Measurements from ENCODE around the gene WSB1. TPM values are rescaled to one million over a fixed set of nuclear protein-coding genes. Genes with fewer than 3 reads are reported as not detected.
"Not testable (repeated sequence)": the region's sequence is repeated elsewhere in the genome, so short reads cannot be mapped to it uniquely, and the experiment has no call there.

WSB1 gene
- total RNA-seq, 1 donor from 2014 or later, result 633 TPM

- H3K27me3 Mint-ChIP-seq (ENCODE audit: unreplicated experiment), result peaks cover 10% of the 10 kb centered on the region
These were observed 46.6 kb upstream of the WSB1 start for GRCh38 chr17:27247071-27247957.

GRCh38 chr17:27247958-27248342 lies 46.0 kb upstream of the WSB1 start:
- no peak for TF ChIP-seq CTCF (IDR thresholded peaks at IDR 0.05; ENCODE audit: partially characterized antibody, unreplicated experiment)
- peaks cover 12% of the 10 kb centered on the region for H3K9me3 Mint-ChIP-seq (ENCODE audit: unreplicated experiment)
- no peak overlapping the region for H3K4me3 Mint-ChIP-seq (ENCODE audit: unreplicated experiment)
- no peak overlapping the region for H3K27ac Mint-ChIP-seq (ENCODE audit: unreplicated experiment)
- peaks cover 7% of the 10 kb centered on the region for H3K27me3 Mint-ChIP-seq (ENCODE audit: unreplicated experiment)
- H3K4me1 Mint-ChIP-seq (ENCODE audit: low read depth, unreplicated experiment), result peaks cover 12% of the 10 kb centered on the region
- peaks cover 4% of the 10 kb centered on the region for H3K36me3 Mint-ChIP-seq (ENCODE audit: unreplicated experiment)
- no peak for DNase-seq

More at GRCh38 chr17:27247071-27247957, 46.6 kb upstream of the WSB1 start:
- no peak for DNase-seq
- peaks cover 4% of the 10 kb centered on the region for H3K36me3 Mint-ChIP-seq (ENCODE audit: unreplicated experiment)
- peaks cover 12% of the 10 kb centered on the region for H3K9me3 Mint-ChIP-seq (ENCODE audit: unreplicated experiment)
- no peak overlapping the region for H3K4me3 Mint-ChIP-seq (ENCODE audit: unreplicated experiment)
- no peak overlapping the region for H3K27ac Mint-ChIP-seq (ENCODE audit: unreplicated experiment)
- H3K4me1 Mint-ChIP-seq (ENCODE audit: low read depth, unreplicated experiment), result peaks cover 12% of the 10 kb centered on the region
- TF ChIP-seq CTCF (IDR thresholded peaks at IDR 0.05; ENCODE audit: partially characterized antibody, unreplicated experiment), result no peak

- H3K4me3 Mint-ChIP-seq (ENCODE audit: unreplicated experiment); H3K27ac Mint-ChIP-seq (ENCODE audit: unreplicated experiment); H3K36me3 Mint-ChIP-seq (ENCODE audit: unreplicated experiment); DNase-seq; H3K9me3 Mint-ChIP-seq (ENCODE audit: unreplicated experiment); H3K27me3 Mint-ChIP-seq (ENCODE audit: unreplicated experiment); H3K4me1 Mint-ChIP-seq (ENCODE audit: low read depth, unreplicated experiment): not testable (repeated sequence)
These were observed 43.1 kb upstream of the WSB1 start for GRCh38 chr17:27250791-27251190.

- not testable (repeated sequence) for DNase-seq; H3K9me3 Mint-ChIP-seq (ENCODE audit: unreplicated experiment); H3K4me1 Mint-ChIP-seq (ENCODE audit: low read depth, unreplicated experiment); H3K36me3 Mint-ChIP-seq (ENCODE audit: unreplicated experiment); H3K4me3 Mint-ChIP-seq (ENCODE audit: unreplicated experiment); H3K27ac Mint-ChIP-seq (ENCODE audit: unreplicated experiment); H3K27me3 Mint-ChIP-seq (ENCODE audit: unreplicated experiment)
These were observed 39.1 kb upstream of the WSB1 start for GRCh38 chr17:27254802-27255201.

GRCh38 chr17:27256225-27257030 lies 37.5 kb upstream of the WSB1 start:
- Mint-ChIP-seq H3K4me3 (ENCODE audit: unreplicated experiment) (no peak overlapping the region), H3K27me3 (ENCODE audit: unreplicated experiment) (peaks cover 6% of the 10 kb centered on the region), H3K4me1 (ENCODE audit: low read depth, unreplicated experiment) (no peaks in the 10 kb centered on the region), H3K9me3 (ENCODE audit: unreplicated experiment) (peaks cover 1% of the 10 kb centered on the region), H3K27ac (ENCODE audit: unreplicated experiment) (no peak overlapping the region), H3K36me3 (ENCODE audit: unreplicated experiment) (peaks cover 4% of the 10 kb centered on the region)
- DNase-seq, result no peak
- TF ChIP-seq CTCF (IDR thresholded peaks at IDR 0.05; ENCODE audit: partially characterized antibody, unreplicated experiment), result no peak

- TF ChIP-seq CTCF (IDR thresholded peaks at IDR 0.05; ENCODE audit: partially characterized antibody, unreplicated experiment), result no peak
- no peak overlapping the region for H3K4me3 Mint-ChIP-seq (ENCODE audit: unreplicated experiment)
- H3K36me3 Mint-ChIP-seq (ENCODE audit: unreplicated experiment), result peaks cover 3% of the 10 kb centered on the region
- H3K4me1 Mint-ChIP-seq (ENCODE audit: low read depth, unreplicated experiment), result no peaks in the 10 kb centered on the region
- H3K27ac Mint-ChIP-seq (ENCODE audit: unreplicated experiment), result no peak overlapping the region
- H3K27me3 Mint-ChIP-seq (ENCODE audit: unreplicated experiment), result peaks cover 6% of the 10 kb centered on the region
- DNase-seq, result no peak
- peaks cover 1% of the 10 kb centered on the region for H3K9me3 Mint-ChIP-seq (ENCODE audit: unreplicated experiment)
These were observed 36.9 kb upstream of the WSB1 start for GRCh38 chr17:27257031-27257357.
